HEK293 (cell line): ENCODE results near the gene DDX41.

Experiments used
- CTCF ChIA-PET: fragments of 350-600 bp; formaldehyde crosslinking; extraction: SDS; loops from one replicate; lab custom pipeline; 2021; ENCODE audit warnings: antibody characterized with exemption; lab: Yijun Ruan, JAX
- POLR2A ChIA-PET: fragments of 300-600 bp; formaldehyde crosslinking; extraction: SDS; loops from one replicate; lab custom pipeline; 2020; ENCODE audit warnings: antibody characterized with exemption, inconsistent platforms; lab: Yijun Ruan, JAX
- H3K27ac ChIP-seq: fragments of 200-500 bp; sonication (Bioruptor generic); 2 replicates; pipeline ENCODE4 v1.5.1; 2014; ENCODE audit warnings: low read depth, low read length, control low read depth, inconsistent platforms; ENCODE audit errors: extremely low read depth
- H3K36me3 ChIP-seq, 2 experiments: fragments of 200-500 bp in 1 of 2; sonication (Bioruptor generic) in 1 of 2; 1 replicate in 1 of 2; 2 replicates in 1 of 2; pipeline ENCODE4 v1.5.1; 2014 to 2017; ENCODE audit warnings: inconsistent platforms in 2 of 2, low read length in 2 of 2; ENCODE audit not compliant: control insufficient read depth in 2 of 2, insufficient read depth in 1 of 2
- H3K4me1 ChIP-seq: fragments of 200-500 bp; sonication (Bioruptor generic); 2 replicates; pipeline ENCODE4 v1.5.1; 2014; ENCODE audit warnings: mild to moderate bottlenecking, low read length, inconsistent platforms; ENCODE audit not compliant: control insufficient read depth, insufficient read depth
- H3K4me3 ChIP-seq: 2 replicates; pipeline ENCODE4 v1.5.1; 2011; ENCODE audit warnings: low read depth, mild to moderate bottlenecking, control low read depth, low read length, moderate library complexity
- H3K9me3 ChIP-seq: fragments of 200-500 bp; sonication (Bioruptor generic); 2 replicates; pipeline ENCODE4 v1.5.1; 2014; ENCODE audit warnings: low read depth, low read length, inconsistent platforms; ENCODE audit not compliant: control insufficient read depth, insufficient read depth
- BCL6B ChIP-seq: fragments of 450-650 bp; formaldehyde crosslinking; IDR thresholded peaks from 2 replicates; pipeline ENCODE4 v1.5.1; 2017; ENCODE audit warnings: missing biosample characterization, missing genetic modification characterization
- IKZF3 ChIP-seq: fragments of 450-650 bp; IDR thresholded peaks from 2 replicates; pipeline ENCODE4 v1.5.0; 2018; ENCODE audit warnings: missing biosample characterization, mild to moderate bottlenecking, missing genetic modification characterization, moderate library complexity
- KLF10 ChIP-seq: fragments of 450-650 bp; IDR thresholded peaks from 2 replicates; pipeline ENCODE4 v1.5.1; 2018; ENCODE audit warnings: missing biosample characterization, mild to moderate bottlenecking, missing genetic modification characterization
- KLF9 ChIP-seq: fragments of 450-650 bp; formaldehyde crosslinking; IDR thresholded peaks from 2 replicates; pipeline ENCODE4 v1.5.1; 2016; ENCODE audit warnings: missing biosample characterization, missing genetic modification characterization, low read depth
- OVOL3 ChIP-seq: fragments of 450-650 bp; formaldehyde crosslinking; IDR thresholded peaks from 2 replicates; pipeline ENCODE4 v1.5.1; 2016; ENCODE audit warnings: missing biosample characterization, missing genetic modification characterization
- SETDB1 ChIP-seq: IDR thresholded peaks from one replicate; pipeline ENCODE4 v1.6.1; 2017; ENCODE audit warnings: mild to moderate bottlenecking, low read length, moderate library complexity, mixed read lengths; ENCODE audit not compliant: insufficient read length
- WT1 ChIP-seq: fragments of 450-650 bp; formaldehyde crosslinking; IDR thresholded peaks from 2 replicates; pipeline ENCODE4 v1.5.1; 2016; ENCODE audit warnings: missing biosample characterization, missing genetic modification characterization
- YY1 ChIP-seq: fragments of 450-650 bp; formaldehyde crosslinking; IDR thresholded peaks from 2 replicates; pipeline ENCODE4 v1.5.1; 2018; ENCODE audit warnings: missing biosample characterization, missing genetic modification characterization
- ZNF121 ChIP-seq: fragments of 450-650 bp; formaldehyde crosslinking; IDR thresholded peaks from 2 replicates; pipeline ENCODE4 v1.5.1; 2016; ENCODE audit warnings: missing biosample characterization, missing genetic modification characterization
- ZNF148 ChIP-seq: fragments of 450-650 bp; formaldehyde crosslinking; IDR thresholded peaks from 2 replicates; pipeline ENCODE4 v1.5.0; 2017; ENCODE audit warnings: missing biosample characterization, missing genetic modification characterization, borderline replicate concordance
- ZNF155 ChIP-seq: fragments of 450-650 bp; formaldehyde crosslinking; IDR thresholded peaks from 2 replicates; pipeline ENCODE4 v1.5.1; 2016; ENCODE audit warnings: missing biosample characterization, missing genetic modification characterization
- ZNF202 ChIP-seq: fragments of 450-650 bp; formaldehyde crosslinking; IDR thresholded peaks from 2 replicates; pipeline ENCODE4 v1.5.1; 2016; ENCODE audit warnings: missing biosample characterization, missing genetic modification characterization, borderline replicate concordance
- ZNF211 ChIP-seq: fragments of 450-650 bp; formaldehyde crosslinking; IDR thresholded peaks from 2 replicates; pipeline ENCODE4 v1.5.1; 2016; ENCODE audit warnings: low read depth, missing biosample characterization, missing genetic modification characterization
- ZNF274 ChIP-seq, 2 experiments: fragments of 200-500 bp in 1 of 2; fragments of 450-650 bp in 1 of 2; sonication (Bioruptor generic) in 1 of 2; formaldehyde crosslinking in 1 of 2; IDR thresholded peaks; 2 replicates each; pipeline versions ENCODE4 v1.5.1 to v1.6.1; 2014 to 2016; ENCODE audit warnings: borderline replicate concordance in 1 of 2, inconsistent platforms in 1 of 2, low read length in 1 of 2, missing biosample characterization in 1 of 2, missing genetic modification characterization in 1 of 2
- ZNF449 ChIP-seq: fragments of 450-650 bp; formaldehyde crosslinking; IDR thresholded peaks from 2 replicates; pipeline ENCODE4 v1.5.1; 2017; ENCODE audit warnings: missing biosample characterization, mild to moderate bottlenecking, missing genetic modification characterization, moderate library complexity
- ZNF514 ChIP-seq: fragments of 450-650 bp; formaldehyde crosslinking; IDR thresholded peaks from 2 replicates; pipeline ENCODE4 v1.5.1; 2016; ENCODE audit warnings: missing biosample characterization, missing genetic modification characterization
- ZNF660 ChIP-seq: fragments of 450-650 bp; IDR thresholded peaks from 2 replicates; pipeline ENCODE4 v1.5.1; 2018; ENCODE audit warnings: missing biosample characterization, mild to moderate bottlenecking, missing genetic modification characterization
- ZNF692 ChIP-seq: fragments of 450-650 bp; formaldehyde crosslinking; IDR thresholded peaks from 2 replicates; pipeline ENCODE4 v1.5.1; 2016; ENCODE audit warnings: missing biosample characterization, missing genetic modification characterization
- TF ChIP-seq, protein P1 (sequence below): fragments of 450-650 bp; formaldehyde crosslinking; IDR thresholded peaks from 2 replicates; pipeline ENCODE4 v1.5.1; 2016; ENCODE audit warnings: missing biosample characterization, missing genetic modification characterization
- TF ChIP-seq, protein P2 (sequence below): fragments of 450-650 bp; formaldehyde crosslinking; conservative IDR thresholded peaks from 2 replicates; pipeline ENCODE4 v1.5.1; 2016; ENCODE audit warnings: low read depth, missing biosample characterization, missing genetic modification characterization

Gene DDX41

GRCh38 chr5:177527595-177527994 lies 10.8 kb upstream of the DDX41 start:
- Histone ChIP-seq H3K4me3 (no peak overlapping the region), H3K36me3 (peaks cover 13 to 94% of the 10 kb centered on the region in 2 experiments; a peak in 2 of 3 replicates), H3K9me3 (no peaks in the 10 kb centered on the region), H3K27ac (no peak overlapping the region), H3K4me1 (no peaks in the 10 kb centered on the region)
- POLR2A ChIA-PET: no interaction called here
- CTCF ChIA-PET: interaction anchor here (0.6 kb wide), 1 partner anchor 588 kb away, joined by 3 read pairs; no protein-coding TSS in a partner anchor
- TF ChIP-seq ZNF274 (IDR thresholded peaks at IDR 0.05; ENCODE audit: low read length): no peak
- no peak for TF ChIP-seq ZNF274 (tag by site-specific recombination; IDR thresholded peaks at IDR 0.05; ENCODE audit: borderline replicate concordance)
- no peak for TF ChIP-seq SETDB1
- TF ChIP-seq ZNF121: no peak
- TF ChIP-seq ZNF211 (tag by site-specific recombination): no peak
- no peak for TF ChIP-seq WT1 (tag by site-specific recombination)
- TF ChIP-seq, protein P1, sequence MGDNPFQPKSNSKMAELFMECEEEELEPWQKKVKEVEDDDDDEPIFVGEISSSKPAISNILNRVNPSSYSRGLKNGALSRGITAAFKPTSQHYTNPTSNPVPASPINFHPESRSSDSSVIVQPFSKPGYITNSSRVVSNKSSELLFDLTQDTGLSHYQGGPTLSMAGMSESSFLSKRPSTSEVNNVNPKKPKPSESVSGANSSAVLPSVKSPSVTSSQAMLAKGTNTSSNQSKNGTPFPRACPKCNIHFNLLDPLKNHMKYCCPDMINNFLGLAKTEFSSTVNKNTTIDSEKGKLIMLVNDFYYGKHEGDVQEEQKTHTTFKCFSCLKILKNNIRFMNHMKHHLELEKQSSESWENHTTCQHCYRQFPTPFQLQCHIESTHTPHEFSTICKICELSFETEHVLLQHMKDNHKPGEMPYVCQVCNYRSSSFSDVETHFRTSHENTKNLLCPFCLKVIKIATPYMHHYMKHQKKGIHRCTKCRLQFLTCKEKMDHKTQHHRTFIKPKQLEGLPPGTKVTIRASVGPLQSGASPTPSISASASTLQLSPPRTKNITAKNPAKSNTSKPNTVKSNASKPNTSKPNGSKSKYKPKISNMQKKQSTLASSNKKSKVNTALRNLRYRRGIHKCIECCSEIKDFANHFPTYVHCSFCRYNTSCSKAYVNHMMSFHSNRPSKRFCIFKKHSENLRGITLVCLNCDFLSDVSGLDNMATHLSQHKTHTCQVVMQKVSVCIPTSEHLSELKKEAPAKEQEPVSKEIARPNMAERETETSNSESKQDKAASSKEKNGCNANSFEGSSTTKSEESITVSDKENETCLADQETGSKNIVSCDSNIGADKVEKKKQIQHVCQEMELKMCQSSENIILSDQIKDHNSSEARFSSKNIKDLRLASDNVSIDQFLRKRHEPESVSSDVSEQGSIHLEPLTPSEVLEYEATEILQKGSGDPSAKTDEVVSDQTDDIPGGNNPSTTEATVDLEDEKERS (tag by site-specific recombination): no peak
- no peak for TF ChIP-seq ZNF660 (tag by site-specific recombination)
- no peak for TF ChIP-seq ZNF514
- no peak for TF ChIP-seq ZNF202 (tag by site-specific recombination)
- TF ChIP-seq, protein P2, sequence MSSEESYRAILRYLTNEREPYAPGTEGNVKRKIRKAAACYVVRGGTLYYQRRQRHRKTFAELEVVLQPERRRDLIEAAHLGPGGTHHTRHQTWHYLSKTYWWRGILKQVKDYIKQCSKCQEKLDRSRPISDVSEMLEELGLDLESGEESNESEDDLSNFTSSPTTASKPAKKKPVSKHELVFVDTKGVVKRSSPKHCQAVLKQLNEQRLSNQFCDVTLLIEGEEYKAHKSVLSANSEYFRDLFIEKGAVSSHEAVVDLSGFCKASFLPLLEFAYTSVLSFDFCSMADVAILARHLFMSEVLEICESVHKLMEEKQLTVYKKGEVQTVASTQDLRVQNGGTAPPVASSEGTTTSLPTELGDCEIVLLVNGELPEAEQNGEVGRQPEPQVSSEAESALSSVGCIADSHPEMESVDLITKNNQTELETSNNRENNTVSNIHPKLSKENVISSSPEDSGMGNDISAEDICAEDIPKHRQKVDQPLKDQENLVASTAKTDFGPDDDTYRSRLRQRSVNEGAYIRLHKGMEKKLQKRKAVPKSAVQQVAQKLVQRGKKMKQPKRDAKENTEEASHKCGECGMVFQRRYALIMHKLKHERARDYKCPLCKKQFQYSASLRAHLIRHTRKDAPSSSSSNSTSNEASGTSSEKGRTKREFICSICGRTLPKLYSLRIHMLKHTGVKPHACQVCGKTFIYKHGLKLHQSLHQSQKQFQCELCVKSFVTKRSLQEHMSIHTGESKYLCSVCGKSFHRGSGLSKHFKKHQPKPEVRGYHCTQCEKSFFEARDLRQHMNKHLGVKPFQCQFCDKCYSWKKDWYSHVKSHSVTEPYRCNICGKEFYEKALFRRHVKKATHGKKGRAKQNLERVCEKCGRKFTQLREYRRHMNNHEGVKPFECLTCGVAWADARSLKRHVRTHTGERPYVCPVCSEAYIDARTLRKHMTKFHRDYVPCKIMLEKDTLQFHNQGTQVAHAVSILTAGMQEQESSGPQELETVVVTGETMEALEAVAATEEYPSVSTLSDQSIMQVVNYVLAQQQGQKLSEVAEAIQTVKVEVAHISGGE (tag by site-specific recombination): no peak
- TF ChIP-seq ZNF449 (tag by site-specific recombination): no peak
- TF ChIP-seq OVOL3 (tag by site-specific recombination): no peak
- TF ChIP-seq ZNF692 (tag by site-specific recombination): no peak
- TF ChIP-seq KLF9 (tag by site-specific recombination): no peak
- TF ChIP-seq ZNF148 (tag by site-specific recombination): no peak
- no peak for TF ChIP-seq BCL6B (tag by site-specific recombination)
- no peak for TF ChIP-seq ZNF155 (tag by site-specific recombination)
- no peak for TF ChIP-seq IKZF3 (tag by site-specific recombination)
- no peak for TF ChIP-seq KLF10 (tag by site-specific recombination)
- TF ChIP-seq YY1 (tag by site-specific recombination): no peak
